Fibroblast of lung (primary cell): ENCODE measurements around the gene ITSN1.

Experiments
- EZH2 ChIP-seq: IDR thresholded peaks from 2 replicates; pipeline ENCODE4 v1.5.1; 2012; ENCODE audit warnings: low read length, control low read depth, mild to moderate bottlenecking; ENCODE audit errors: missing control alignments
- TF ChIP-seq, protein P1 (sequence below), 2 donors: IDR thresholded peaks in 1 of 2; conservative IDR thresholded peaks in 1 of 2; 1 replicate in 1 of 2; 2 replicates in 1 of 2; pipeline ENCODE4 v1.5.1; 2011 to 2012; ENCODE audit warnings: low read length in 2 of 2, control low read depth in 1 of 2, inconsistent platforms in 1 of 2, low read depth in 1 of 2, mild to moderate bottlenecking in 1 of 2

DNA sequence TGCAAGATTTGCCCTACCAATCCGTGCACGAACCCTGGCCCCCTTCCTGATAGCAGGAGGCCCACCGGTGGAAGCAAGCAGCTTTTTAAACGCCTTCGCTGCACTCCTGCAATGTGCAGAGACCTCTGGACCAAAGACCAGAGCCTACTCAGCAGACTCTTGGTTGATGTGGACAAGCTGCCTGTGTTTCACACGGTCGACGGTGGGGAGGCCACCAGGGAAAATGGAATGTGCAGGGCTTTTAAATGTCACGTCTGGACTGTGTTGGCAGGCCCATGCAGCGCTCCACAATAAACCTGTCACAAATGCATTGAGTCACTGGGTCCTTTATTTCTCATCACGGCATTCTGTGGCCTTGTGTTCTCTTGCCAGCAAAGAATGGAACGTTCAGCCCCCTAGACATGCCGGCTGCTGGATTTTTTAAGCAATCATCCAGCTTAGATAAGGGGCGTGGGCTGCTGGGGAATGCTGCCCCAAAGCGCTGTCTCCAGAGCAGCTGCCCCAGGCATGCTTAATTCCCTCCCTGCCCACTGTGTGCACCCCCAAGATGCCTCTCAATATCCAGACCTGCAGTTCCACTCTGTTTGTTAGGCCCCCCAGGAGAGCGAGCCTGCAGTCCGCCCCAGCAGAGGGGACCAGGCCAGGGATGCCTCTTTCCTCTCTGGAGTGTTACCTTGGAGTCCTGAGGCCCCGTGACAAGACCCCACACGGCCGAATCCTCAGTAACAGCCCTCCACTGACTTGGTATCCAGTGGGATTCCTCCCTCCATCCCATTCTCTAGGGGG, 202.0 kb downstream of the ITSN1 start:
- TF ChIP-seq, protein P1, sequence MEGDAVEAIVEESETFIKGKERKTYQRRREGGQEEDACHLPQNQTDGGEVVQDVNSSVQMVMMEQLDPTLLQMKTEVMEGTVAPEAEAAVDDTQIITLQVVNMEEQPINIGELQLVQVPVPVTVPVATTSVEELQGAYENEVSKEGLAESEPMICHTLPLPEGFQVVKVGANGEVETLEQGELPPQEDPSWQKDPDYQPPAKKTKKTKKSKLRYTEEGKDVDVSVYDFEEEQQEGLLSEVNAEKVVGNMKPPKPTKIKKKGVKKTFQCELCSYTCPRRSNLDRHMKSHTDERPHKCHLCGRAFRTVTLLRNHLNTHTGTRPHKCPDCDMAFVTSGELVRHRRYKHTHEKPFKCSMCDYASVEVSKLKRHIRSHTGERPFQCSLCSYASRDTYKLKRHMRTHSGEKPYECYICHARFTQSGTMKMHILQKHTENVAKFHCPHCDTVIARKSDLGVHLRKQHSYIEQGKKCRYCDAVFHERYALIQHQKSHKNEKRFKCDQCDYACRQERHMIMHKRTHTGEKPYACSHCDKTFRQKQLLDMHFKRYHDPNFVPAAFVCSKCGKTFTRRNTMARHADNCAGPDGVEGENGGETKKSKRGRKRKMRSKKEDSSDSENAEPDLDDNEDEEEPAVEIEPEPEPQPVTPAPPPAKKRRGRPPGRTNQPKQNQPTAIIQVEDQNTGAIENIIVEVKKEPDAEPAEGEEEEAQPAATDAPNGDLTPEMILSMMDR (conservative IDR thresholded peaks at IDR 0.05 in 1 of 2, IDR thresholded peaks at IDR 0.05 in 1 of 2; ENCODE audit: low read depth in 1 of 2, low read length in 2 of 2): no peak
- no peak for TF ChIP-seq EZH2
